HFFc6 (cell line): Measurements from ENCODE around the gene KIF17. TPM values are rescaled to one million over a fixed set of nuclear protein-coding genes. Genes with fewer than 3 reads are reported as not detected.

Experiments used
- DNase-seq: peaks from one replicate; pipeline ENCODE4 v3.0.0-alpha.2; 2018
- H3K27ac Mint-ChIP-seq: 2 replicates; pipeline ENCODE4 v1.8.0; 2020; ENCODE audit warnings: mild to moderate bottlenecking, mixed read lengths
- H3K27me3 Mint-ChIP-seq: 2 replicates; pipeline ENCODE4 v1.8.0; 2021; ENCODE audit warnings: mild to moderate bottlenecking, moderate library complexity, mixed read lengths; ENCODE audit not compliant: insufficient read depth
- H3K36me3 Mint-ChIP-seq: 2 replicates; pipeline ENCODE4 v1.8.0; 2021; ENCODE audit warnings: low read depth, mixed read lengths
- H3K4me1 Mint-ChIP-seq: 2 replicates; pipeline ENCODE4 v1.8.0; 2020; ENCODE audit warnings: low read depth, mixed read lengths
- H3K4me3 Mint-ChIP-seq: 2 replicates; pipeline ENCODE4 v1.8.0; 2020; ENCODE audit warnings: mild to moderate bottlenecking, moderate library complexity, mixed read lengths
- H3K9me3 Mint-ChIP-seq: 2 replicates; pipeline ENCODE4 v1.8.0; 2020; ENCODE audit warnings: mild to moderate bottlenecking, mixed read lengths
- CTCF ChIP-seq: fragments of 200-600 bp; sonication (generic); IDR thresholded peaks from 2 replicates; pipeline ENCODE4 v1.5.0; 2021; ENCODE audit warnings: antibody characterized with exemption, mild to moderate bottlenecking
- total RNA-seq, 6 experiments: library from RNA; stranded (reverse); fragmentation: NEBNext Ultra II Directional; extraction: Animal tissue kit (Norgen Biotek cat#: 25700); gene quantifications; 2 replicates in 1 of 6; 3 replicates in 5 of 6; pipeline ENCODE4 v1.2.3, GENCODE V29; 2021

The KIF17 gene
- total RNA-seq, 6 experiments from 2014 or later = 5.8 to 8.1 (median 7.4) TPM

GRCh38 chr1:20716232-20716631 is 1.6 kb downstream of the KIF17 start:
- peak overlapping the region; percentile 74 for H3K4me3 Mint-ChIP-seq
- no peak overlapping the region for H3K27ac Mint-ChIP-seq

GRCh38 chr1:20715406-20715805 is 2.4 kb downstream of the KIF17 start:
- DNase-seq = no peak
- Mint-ChIP-seq H3K4me1 (peaks cover 8% of the 10 kb centered on the region; the same call in 1 of the 2 replicates), H3K4me3 (no peak overlapping the region), H3K27ac (no peak overlapping the region), H3K36me3 (no peaks in the 10 kb centered on the region), H3K27me3 (no peaks in the 10 kb centered on the region), H3K9me3 (no peaks in the 10 kb centered on the region)
- no peak for TF ChIP-seq CTCF

More at GRCh38 chr1:20716232-20716631, 1.6 kb downstream of the KIF17 start:
- Mint-ChIP-seq H3K9me3 (no peaks in the 10 kb centered on the region), H3K36me3 (no peaks in the 10 kb centered on the region), H3K27me3 (no peaks in the 10 kb centered on the region), H3K4me1 (peaks cover 8% of the 10 kb centered on the region; the same call in 1 of the 2 replicates)
- no peak for TF ChIP-seq CTCF
- no peak for DNase-seq

GRCh38 chr1:20713440-20713839 is 4.4 kb downstream of the KIF17 start:
- H3K9me3 Mint-ChIP-seq = no peaks in the 10 kb centered on the region
- TF ChIP-seq CTCF = no peak
- H3K4me1 Mint-ChIP-seq = peaks cover 8% of the 10 kb centered on the region; the same call in 1 of the 2 replicates
- no peaks in the 10 kb centered on the region for H3K36me3 Mint-ChIP-seq
- no peak overlapping the region for H3K27ac Mint-ChIP-seq
- H3K4me3 Mint-ChIP-seq = no peak overlapping the region
- H3K27me3 Mint-ChIP-seq = no peaks in the 10 kb centered on the region
- no peak for DNase-seq

- DNase-seq = no peak
- Mint-ChIP-seq H3K27ac (no peak overlapping the region), H3K4me1 (peaks cover 10% of the 10 kb centered on the region; the same call in 1 of the 2 replicates), H3K36me3 (peaks cover 3% of the 10 kb centered on the region; the same call in 1 of the 2 replicates), H3K9me3 (no peaks in the 10 kb centered on the region), H3K4me3 (no peak overlapping the region), H3K27me3 (no peaks in the 10 kb centered on the region; the same call in 1 of the 2 replicates)
- TF ChIP-seq CTCF = no peak
Measured at GRCh38 chr1:20712215-20712577, 5.6 kb downstream of the KIF17 start.

GRCh38 chr1:20711285-20712214 is 6.3 kb downstream of the KIF17 start:
- Mint-ChIP-seq H3K36me3 (peaks cover 6% of the 10 kb centered on the region; the same call in 1 of the 2 replicates), H3K9me3 (no peaks in the 10 kb centered on the region), H3K4me1 (peaks cover 10% of the 10 kb centered on the region; the same call in 1 of the 2 replicates), H3K4me3 (no peak overlapping the region), H3K27me3 (no peaks in the 10 kb centered on the region; the same call in 1 of the 2 replicates), H3K27ac (no peak overlapping the region)
- TF ChIP-seq CTCF = peak; percentile 23; the same call in 1 of the 2 replicates
- no peak for DNase-seq
